ENCODE data around the gene RASGRF1.

The RASGRF1 gene

DNA sequence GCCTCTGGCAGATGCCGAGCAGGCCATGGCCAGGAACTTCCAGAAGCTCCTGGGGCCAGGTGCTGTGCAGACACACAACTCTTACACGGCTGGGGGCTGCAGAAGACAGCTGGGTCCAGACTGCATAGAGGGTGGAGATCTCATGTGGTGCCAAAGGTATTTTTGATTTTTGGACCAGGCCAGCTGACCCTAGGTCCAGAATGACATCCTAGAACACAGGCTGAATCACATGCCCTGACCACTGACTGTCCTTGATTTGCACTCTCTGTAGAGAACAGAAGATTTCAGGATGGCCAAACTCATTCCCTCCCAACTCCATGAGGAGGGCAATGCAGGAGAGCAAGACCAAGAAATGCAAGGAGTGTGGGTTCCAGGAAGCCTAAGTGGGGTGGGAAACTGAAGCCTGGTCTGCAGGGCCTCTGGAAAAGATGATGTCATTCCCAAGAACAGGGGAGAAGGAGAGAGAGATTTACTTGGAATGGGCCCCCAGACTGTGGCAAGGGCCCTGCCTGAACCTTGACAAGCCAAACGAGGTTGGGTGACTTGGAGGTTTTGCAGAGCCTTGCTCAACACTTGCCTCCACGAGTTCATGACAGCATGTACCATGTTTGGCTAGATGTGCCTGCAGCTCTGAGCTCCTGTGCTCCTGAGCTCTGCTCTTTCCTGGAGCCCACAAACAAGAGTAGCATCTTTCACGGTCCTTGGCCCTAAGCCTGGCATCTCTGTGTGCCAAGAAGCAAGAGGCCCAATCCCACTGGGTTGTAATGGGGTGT lies 107.2 kb downstream of the RASGRF1 start:
- DNase-seq (ENCODE audit: low spot score) = no peak

DNA sequence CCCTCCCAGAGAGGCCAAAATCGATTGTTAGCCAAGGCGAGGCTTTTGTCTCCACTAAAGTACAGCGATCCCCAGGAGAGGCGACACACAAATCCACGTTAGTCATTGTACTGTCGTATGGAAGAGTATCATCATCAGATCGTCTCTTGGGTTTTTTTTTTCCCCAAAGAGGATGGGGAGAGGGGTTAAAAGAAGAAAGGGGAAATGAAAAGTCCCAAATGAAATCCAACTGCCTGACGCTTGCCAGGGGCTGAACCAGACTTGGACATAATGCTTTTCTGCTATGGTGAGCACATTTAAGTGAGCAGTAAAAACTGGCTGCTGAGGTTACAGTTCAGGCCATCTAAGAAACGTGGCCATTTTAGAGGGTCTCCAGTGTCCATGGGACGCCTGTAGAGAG lies 107.8 kb downstream of the RASGRF1 start:
- no peak for DNase-seq (ENCODE audit: low spot score)

DNA sequence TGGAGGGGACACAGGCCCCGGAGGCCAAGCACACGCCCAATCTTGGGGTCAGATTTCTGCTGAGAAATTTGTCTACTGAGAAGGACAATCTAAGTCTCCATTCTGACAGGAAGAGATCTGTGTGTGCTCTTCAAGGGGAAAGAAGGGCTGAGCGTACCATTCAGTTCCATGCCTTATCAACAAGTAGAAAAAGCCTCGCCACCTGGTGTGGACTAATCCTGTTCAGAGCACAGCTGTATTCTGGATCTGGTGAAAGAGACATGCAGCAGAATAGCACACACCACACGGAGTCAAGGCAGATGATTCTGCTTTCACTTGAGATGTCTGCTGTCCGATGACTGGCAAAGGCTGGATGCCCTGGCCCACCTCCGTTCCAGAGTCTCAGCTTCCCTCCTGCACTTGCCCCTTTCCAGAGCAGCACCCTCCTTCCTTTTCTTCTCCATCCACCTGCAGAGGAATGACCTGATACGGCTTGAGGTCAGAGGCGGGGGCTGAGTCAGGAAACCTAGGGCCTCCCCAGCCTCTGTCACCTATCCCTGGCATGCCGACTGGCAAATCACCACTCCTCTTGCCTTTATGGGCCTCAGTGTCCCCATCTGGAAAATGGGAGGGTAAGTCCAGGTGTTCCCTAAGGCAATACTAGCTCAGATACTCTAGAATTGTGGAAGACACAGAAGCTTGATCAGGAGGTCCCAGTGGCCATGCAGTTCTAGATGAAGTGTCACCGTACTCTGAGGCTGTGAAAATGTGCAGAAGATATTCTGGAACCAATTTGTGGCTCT lies 108.9 kb downstream of the RASGRF1 start:
- DNase-seq (ENCODE audit: low spot score) = no peak

DNA sequence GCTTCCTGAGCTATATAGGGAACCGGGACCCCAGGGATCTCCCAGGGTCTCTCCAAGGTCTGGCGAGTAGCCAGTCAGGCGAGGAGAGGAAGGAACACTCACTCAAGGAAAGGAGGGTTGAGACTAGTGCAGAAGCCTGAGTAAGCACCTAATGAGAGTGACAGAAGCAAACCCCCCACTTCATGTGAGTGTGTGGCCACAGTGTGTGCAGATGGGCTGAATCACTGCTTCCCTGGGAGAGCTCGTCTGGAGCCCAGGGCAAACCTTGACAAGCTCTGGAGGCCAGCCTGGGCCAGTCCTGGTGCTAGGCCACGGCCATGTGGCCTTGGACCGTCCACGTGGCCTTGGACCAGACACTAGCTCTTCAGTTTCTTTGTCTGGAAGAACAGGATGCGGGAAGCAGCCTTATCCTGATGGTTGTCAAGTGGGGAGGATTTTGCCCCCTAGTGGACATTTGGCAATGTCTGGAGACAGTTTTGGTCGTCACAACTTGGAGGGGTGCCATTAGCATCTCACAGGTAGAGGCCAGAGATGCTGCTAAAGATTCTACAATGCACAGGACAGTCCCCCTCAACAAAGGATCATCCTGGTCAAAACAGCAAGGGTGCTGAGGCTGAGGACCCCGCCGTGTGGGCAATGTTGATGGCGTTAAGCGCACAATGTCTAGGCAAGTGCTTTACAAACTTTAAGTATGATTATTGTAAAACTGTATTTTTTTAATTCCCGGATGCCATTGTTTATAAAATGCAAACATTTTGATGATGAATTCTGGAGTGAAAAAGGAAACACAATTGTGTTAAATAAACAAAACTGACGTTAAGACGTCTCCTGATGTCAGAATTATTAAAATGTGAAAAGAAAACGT lies 110.9 kb downstream of the RASGRF1 start:
- peak; percentile 72 for DNase-seq (ENCODE audit: low spot score)

DNA sequence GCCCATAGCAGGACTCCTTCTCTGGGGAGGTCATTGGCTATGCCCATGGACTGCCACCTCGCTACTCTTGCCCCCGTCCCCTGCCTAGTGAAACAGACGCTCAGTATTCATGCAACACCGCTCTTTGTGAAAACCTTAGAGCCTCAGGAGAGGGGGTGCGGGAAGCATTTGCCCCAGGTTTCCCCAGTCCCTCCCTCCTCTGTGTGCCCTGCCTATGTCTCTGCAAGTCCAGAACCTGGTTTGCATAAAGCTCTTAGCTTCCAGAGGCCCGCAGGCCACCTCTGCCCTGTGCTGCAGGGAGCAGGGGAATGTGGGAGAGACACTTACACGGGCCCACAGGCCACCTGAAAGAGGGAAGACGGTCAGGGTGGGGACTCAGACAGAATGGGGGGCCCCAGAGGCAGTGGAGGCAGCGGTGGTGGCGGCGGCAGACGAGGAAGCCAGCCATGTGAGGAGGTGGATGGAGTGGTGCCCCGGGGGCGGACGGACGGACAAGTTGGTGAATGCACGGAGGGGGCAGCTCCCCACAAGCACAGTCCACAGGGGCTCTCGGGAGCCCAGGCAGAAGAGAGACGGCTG lies 111.9 kb downstream of the RASGRF1 start:
- DNase-seq (ENCODE audit: low spot score) = no peak

DNA sequence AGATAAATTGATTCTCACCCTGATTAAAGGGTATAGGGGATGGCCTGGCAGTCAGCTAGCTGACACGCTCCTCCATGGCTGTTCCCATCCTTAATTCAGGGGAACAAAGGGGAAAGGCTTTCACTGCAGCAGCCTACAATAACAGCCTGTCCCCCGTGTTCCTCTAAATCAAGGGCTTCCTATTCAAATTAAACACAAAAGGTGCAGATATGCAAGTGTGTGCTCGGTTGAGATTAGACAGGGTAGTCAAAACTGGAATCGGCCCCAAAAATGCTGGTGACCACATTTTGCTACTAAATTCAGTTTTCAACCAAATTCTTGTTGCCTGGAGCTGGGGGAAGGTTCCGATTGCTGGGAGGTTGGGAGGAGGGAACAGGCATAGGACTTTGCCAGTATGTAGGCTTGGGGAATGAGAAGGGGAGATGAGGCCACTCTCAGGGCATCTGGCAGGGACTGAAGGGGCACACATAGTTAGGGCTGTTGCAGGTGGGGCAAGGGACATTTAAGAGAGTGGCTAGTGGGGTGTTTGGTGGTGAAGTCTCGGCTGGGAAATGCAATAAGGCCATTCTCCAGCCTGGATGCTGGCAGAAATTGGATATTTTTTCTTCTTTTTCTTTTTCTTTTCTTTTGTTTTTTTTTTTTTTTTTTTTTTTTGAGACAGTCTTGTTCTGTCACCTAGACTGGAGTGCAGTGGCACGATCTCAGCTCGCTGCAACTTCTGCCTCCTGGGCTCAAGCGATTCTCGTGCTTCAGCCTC lies 112.8 kb downstream of the RASGRF1 start:
- DNase-seq (ENCODE audit: low spot score) = no peak

DNA sequence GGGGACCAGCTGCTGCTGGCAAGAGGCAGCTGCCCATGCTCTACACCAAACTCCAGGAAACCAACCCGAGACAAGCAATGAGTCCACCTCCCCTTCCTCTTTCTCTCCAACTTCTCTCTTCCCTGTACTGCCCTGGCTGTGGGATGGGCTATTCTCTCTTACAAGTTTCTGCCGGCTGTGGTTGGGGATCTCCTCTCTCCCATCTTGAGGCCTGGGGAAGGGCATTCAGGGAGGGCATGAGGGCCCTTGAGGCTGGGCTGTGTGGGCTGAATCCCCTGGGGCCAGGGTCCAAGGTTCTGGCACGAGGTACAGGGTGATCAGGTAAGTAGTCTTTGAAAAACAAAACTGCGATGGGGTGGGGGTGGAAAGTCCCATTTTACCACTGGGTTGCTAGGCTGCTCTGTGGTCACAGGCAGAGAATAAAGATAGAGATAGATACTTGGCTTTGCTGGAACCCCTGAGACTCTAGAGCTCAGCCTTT lies 113.4 kb downstream of the RASGRF1 start:
- DNase-seq (ENCODE audit: low spot score) = no peak

DNA sequence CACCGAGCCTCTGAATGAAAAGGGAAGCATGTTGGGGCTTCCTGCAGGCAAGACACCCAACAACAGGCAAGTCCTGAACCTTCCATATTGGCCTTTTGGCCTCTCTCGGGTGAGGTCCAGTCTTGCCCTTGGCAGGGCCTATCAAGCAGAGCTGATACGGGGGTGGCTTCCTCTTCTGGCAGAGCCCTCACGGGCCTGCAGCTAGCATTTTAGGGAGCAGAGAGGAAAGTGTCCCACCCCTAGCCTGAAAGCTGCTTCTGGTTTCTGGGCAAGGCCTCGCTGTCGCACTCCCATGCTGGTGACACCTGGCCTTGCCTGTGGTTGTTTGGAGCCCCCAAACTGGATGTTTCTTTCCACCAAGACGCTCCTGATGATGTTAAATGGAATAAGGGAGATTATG lies 113.9 kb downstream of the RASGRF1 start:
- DNase-seq (ENCODE audit: low spot score) = no peak

DNA sequence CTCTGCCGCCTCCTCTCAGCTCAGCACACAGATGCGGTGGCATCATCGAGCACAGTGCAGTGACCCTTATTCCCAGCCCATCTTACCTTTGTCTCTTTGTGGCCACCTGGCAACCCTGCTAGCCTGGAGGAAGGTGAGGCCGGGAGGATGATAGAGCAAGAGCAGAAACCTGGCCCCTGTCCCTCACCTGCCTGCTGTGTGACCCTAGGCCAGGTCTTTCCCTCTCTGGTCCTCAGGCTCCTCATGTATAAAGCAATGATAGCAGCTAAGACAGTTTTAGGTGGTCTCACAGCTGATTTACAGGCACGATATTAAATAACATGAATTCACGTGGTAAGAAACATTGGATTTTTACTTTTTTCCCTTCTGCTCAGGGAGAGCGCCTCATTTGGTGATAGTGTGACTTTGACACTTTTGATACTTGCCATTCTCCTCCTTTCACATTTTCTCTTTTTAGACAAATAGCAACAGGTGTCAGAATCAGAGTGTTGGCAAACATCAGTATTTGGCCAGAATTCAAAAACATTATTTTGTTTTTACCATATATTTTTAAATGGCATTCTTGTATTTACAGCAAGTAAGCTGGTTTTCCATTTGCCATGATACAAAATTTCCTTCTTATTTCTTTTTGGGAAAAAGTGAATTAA lies 116.2 kb downstream of the RASGRF1 start:
- DNase-seq (ENCODE audit: low spot score) = no peak

DNA sequence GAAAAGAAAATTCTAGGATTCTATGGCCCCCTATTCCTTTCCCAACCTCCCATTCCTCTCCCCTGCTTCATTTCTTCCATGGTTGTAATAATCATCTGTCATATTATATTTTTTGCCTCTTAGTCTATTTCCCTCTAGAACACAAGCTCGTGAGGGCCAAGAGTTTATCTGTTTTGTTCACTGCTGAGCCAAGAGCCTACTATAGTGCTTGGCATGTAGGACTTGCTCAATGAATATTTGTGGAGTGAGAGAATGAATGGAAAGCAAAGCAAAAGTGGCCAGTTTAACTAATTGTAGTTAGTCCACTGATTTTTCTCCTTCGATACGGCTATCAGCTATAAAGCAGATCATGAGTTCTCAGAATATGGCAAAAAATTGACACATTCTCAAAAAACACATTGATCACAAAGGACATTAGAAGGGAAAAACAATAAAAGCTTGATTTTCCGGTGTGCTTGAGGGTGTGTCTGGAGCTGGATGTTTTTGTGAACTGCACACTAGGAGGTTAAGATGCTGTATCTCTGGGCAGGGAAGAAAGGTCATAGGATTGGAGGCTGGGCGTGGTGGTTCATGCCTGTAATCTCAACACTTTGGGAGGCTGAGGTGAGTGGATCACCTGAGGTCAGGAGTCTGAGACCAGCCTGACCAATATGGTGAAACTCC lies 120.8 kb downstream of the RASGRF1 start:
- no peak for DNase-seq (ENCODE audit: low spot score)

DNA sequence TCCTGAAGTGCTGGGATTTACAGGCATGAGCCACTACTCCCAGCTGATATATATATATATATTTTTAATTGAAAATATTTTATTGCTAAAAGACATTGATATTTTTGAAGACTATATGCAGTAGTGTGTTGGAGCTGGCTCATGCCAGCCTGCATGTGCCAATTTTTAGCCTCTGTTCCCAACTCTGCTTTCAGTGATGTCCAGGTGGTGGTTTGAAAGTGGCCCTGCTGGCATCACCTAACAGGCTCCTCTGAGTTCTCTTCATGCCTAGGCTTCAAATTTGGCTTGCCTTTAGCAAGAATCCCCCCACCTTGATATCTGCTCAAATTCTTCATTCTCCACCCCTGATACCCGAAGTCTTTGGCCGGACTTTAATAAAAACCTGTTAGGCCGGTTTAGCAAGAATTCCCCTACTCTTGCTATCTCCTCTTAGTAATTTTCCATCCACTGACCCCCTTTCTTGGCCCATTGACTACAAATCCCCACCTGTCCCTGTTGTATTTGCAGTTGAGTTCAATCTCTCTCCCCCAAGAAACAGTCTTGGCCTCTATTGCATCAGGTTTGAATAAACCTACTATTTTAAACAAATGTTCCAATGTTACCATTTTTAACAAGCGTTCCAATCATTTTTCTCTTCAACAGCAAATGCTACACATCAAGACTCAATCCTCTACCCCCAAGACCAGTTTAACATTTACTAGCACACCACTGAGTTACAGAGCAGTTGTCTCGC lies 121.9 kb downstream of the RASGRF1 start:
- DNase-seq (ENCODE audit: low spot score) = no peak

DNA sequence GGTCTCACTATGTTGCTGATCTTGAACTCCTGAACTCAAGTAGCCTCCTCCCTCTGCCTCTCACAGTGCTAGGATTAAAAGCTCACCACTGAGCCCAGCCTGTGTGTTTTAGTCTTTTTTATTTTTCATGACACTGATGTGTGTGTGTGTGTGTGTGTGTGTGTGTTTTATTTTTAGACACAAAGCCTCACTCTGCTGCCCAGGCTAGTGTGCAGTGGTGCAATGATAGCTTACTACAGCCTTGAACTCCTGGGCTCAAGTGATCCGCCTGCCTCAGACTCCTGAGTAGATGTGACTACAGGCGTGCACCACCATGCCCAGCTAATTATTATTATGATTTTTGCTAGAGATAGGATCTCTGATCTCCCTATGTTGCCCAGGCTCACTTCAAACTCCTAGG lies 122.5 kb downstream of the RASGRF1 start:
- DNase-seq (ENCODE audit: low spot score) = no peak

DNA sequence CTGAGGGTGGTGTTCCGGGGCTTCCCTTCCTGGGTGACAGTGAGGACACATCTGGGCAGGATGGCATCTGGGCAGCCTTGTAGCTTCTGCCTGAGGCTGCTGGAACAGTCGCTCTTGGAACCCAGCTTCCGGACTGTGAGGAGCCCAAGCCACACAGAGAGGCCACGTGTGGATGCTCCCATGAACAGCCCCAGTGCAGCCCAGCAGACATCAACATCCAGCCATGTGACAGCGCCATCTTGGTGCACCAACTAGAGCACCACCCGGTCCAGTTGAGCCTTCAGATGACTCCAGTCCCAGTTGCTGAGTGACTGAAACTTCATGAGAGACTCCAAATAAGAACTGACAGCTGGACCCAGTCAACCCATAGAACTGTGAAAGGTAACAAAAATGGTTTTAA lies 130.3 kb downstream of the RASGRF1 start:
- DNase-seq (ENCODE audit: low spot score) = no peak

DNA sequence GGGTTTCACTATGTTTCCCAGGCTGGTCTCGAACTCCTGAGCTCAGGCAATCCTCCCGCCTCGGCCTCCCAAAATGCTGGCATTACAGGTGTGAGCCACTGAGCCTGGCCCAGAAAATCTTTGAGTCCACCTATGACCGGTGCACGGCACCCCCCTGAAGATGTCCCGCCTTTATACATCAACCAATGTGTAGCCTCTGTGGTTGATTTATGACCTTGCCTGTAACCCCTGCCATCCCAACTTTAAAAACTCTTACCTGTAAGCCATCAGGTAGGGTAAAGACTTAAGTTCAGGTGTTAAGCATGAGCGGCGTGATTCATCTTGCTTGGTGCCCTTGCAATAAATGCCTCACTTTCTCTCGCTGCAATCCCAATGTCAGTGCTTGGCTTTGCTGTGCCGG lies 131.2 kb downstream of the RASGRF1 start:
- DNase-seq (ENCODE audit: low spot score) = no peak

DNA sequence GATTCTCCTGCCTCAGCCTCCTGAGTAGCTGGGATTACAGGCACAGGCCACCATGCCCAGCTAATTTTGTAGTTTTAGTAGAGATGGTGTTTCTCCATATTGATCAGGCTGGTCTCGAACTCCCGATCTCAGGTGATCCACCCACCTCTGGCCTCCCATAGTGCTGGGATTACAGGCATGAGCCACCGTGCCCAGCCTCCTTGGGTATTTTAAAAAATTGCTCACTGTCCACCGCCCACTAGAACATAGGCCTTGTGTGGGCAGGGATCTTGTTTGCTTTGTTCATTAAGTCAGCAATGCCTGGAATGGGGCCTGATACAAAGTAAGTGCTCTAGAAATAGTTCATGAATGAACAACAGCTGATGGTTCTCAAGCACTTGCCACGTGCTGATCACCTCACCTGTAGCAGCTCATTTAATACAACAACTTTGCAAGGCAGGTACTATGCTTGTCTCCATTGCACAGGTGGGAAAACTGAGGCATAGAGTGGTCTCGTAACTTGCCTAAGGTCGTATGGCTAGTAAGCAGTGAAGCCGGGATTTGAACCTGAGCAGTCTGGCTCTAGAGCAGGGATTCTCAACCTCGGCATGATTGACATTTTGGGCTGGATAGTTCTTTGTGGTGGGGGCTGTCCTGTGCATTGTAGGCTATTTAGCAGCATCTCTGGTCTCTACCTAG lies 133.0 kb downstream of the RASGRF1 start:
- DNase-seq (ENCODE audit: low spot score) = no peak

DNA sequence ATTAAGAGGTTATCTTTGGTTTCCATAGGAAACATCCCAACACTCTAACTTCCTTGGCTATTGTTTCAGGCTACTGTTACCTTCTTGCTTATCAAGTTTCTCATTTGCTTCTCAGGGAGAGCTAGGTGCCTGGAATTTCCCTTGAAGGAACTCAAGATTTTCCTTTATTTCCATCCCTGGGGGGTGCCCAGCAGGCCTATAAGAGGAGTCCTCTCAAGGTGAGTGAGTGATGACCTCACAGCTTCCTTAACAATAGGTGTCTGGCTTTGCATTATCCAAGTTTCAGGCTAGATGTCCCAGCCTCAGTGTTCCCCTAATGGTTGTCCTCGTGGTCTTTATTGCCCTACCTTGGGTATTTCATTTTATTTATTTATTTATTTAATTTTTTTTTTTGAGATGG lies 133.6 kb downstream of the RASGRF1 start:
- no peak for DNase-seq (ENCODE audit: low spot score)

DNA sequence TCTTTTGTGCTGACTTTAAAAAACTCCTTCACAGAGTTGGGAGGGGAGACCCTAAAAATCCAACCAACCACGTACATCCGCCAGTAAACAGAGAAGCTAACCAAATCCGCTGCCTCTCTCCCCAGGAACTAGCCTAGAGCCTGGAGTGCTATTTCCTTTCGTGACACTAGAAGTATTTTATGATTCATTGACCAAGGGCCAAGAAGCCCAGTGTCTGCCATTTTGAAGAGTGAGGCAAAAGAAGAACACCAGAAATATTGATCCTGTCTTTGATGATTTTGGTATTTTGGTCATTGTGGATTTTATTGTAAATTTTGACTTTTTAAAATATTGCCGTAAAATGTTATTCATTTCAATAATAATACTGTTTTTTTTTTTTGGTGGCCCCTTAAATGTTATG lies 135.2 kb downstream of the RASGRF1 start:
- no peak for DNase-seq (ENCODE audit: low spot score)

DNA sequence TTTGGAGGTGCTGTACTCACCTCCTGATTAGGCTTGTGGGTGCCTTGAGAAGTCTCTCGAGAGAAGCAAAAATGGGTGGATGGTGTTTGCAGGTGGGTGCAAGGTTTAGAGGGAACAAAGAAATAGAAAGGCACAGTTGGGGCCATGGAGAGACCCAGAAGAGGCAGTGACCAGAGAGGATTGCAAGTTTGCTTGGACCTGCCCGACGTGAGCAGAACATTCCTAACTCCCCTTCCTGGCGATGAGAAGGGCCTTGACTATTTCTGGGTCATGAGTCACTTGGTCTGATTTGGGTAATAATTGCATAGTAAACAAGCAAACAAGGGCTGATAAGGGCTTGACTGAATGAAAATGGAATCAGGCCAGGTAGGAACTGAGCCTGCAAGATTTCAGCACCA lies 138.7 kb downstream of the RASGRF1 start:
- DNase-seq (ENCODE audit: low spot score) = no peak

All from AG08395 (cell line).